GM23338 (cell line): ENCODE measurements around the gene FHIT. TPM values are rescaled to one million over a fixed set of nuclear protein-coding genes. Genes with fewer than 3 reads are reported as not detected.

ENCODE experiments used
- ATAC-seq: fragments of 200-7000 bp; cut with Tn5 transposase; 3 replicates; pipeline ENCODE4 v1.9.1; 2020
- DNase-seq: peaks from one replicate; pipeline ENCODE4 v3.0.0-alpha.2; 2015; ENCODE audit warnings: low spot score
- H2AFZ ChIP-seq: fragments of 200-600 bp; sonication (generic); 2 replicates; pipeline ENCODE4 v1.8.0; 2016; ENCODE audit warnings: antibody characterized with exemption, mild to moderate bottlenecking, moderate library complexity
- H3F3A ChIP-seq: fragments of 200-600 bp; sonication (generic); replicated peaks from 2 replicates; pipeline ENCODE4 v1.8.0; 2017; ENCODE audit warnings: antibody characterized with exemption, mixed run types, low read depth
- H3K27ac ChIP-seq: fragments of 200-600 bp; sonication (generic); 2 replicates; pipeline ENCODE4 v1.6.1; 2016; ENCODE audit warnings: low read depth
- H3K27me3 ChIP-seq: fragments of 200-600 bp; sonication (generic); 2 replicates; pipeline ENCODE4 v1.8.0; 2016; ENCODE audit warnings: mild to moderate bottlenecking, mixed run types, moderate library complexity; ENCODE audit not compliant: insufficient read depth
- H3K36me3 ChIP-seq: fragments of 200-600 bp; sonication (generic); 2 replicates; pipeline ENCODE4 v1.8.0; 2016; ENCODE audit warnings: mild to moderate bottlenecking; ENCODE audit not compliant: insufficient read depth
- H3K4me1 ChIP-seq: fragments of 200-600 bp; sonication (generic); 2 replicates; pipeline ENCODE4 v1.8.0; 2016; ENCODE audit warnings: mild to moderate bottlenecking, moderate library complexity; ENCODE audit not compliant: insufficient read depth
- H3K4me2 ChIP-seq: fragments of 200-600 bp; sonication (generic); 2 replicates; pipeline ENCODE4 v1.7.1; 2017; ENCODE audit warnings: mixed run types
- H3K4me3 ChIP-seq: fragments of 200-600 bp; sonication (generic); 2 replicates; pipeline ENCODE4 v1.6.1; 2016; ENCODE audit warnings: mixed run types
- H3K79me2 ChIP-seq: fragments of 200-600 bp; sonication (generic); replicated peaks from 2 replicates; pipeline ENCODE4 v1.8.0; 2017; ENCODE audit warnings: mild to moderate bottlenecking; ENCODE audit not compliant: insufficient read depth
- H3K9me2 ChIP-seq: fragments of 200-600 bp; sonication (generic); 2 replicates; pipeline ENCODE4 v1.8.0; 2017; ENCODE audit not compliant: insufficient read depth
- H4K20me1 ChIP-seq: fragments of 200-600 bp; sonication (generic); replicated peaks from 2 replicates; pipeline ENCODE4 v1.8.0; 2017; ENCODE audit warnings: mild to moderate bottlenecking; ENCODE audit not compliant: insufficient read depth
- H3K27ac Mint-ChIP-seq: 2 replicates; pipeline ENCODE4 v1.8.0; 2020; ENCODE audit warnings: inconsistent platforms, mild to moderate bottlenecking, moderate library complexity, mixed read lengths
- H3K27me3 Mint-ChIP-seq: 3 replicates; pipeline ENCODE4 v1.8.0; 2022; ENCODE audit warnings: low read depth, mild to moderate bottlenecking, moderate library complexity, mixed read lengths, inconsistent platforms; ENCODE audit not compliant: insufficient read depth, poor library complexity
- H3K36me3 Mint-ChIP-seq: 3 replicates; pipeline ENCODE4 v1.8.0; 2021; ENCODE audit warnings: low read depth, mild to moderate bottlenecking, inconsistent platforms, moderate library complexity, mixed read lengths
- H3K4me1 Mint-ChIP-seq: 3 replicates; pipeline ENCODE4 v1.8.0; 2020; ENCODE audit warnings: mild to moderate bottlenecking, inconsistent platforms, mixed read lengths
- H3K4me3 Mint-ChIP-seq: 3 replicates; pipeline ENCODE4 v1.8.0; 2021; ENCODE audit warnings: moderate library complexity, mild to moderate bottlenecking, inconsistent platforms, mixed read lengths
- H3K9me3 Mint-ChIP-seq: 3 replicates; pipeline ENCODE4 v1.8.0; 2020; ENCODE audit warnings: moderate library complexity, mild to moderate bottlenecking, inconsistent platforms, mixed read lengths
- CREB1 ChIP-seq: fragments of 250-450 bp; sonication (Bioruptor Pico); IDR thresholded peaks from 2 replicates; pipeline ENCODE4 v1.5.0; 2020; ENCODE audit warnings: low read depth, mild to moderate bottlenecking, moderate library complexity
- EZH2 ChIP-seq: fragments of 200-600 bp; sonication (generic); IDR thresholded peaks from one replicate; pipeline ENCODE4 v1.8.0; 2017; ENCODE audit warnings: antibody characterized with exemption, mild to moderate bottlenecking, low read depth; ENCODE audit not compliant: unreplicated experiment
- EZH2phosphoT487 ChIP-seq: fragments of 200-600 bp; sonication (generic); IDR thresholded peaks from one replicate; pipeline ENCODE4 v1.8.1; 2018; ENCODE audit warnings: antibody characterized with exemption; ENCODE audit not compliant: unreplicated experiment
- JUNB ChIP-seq: IDR thresholded peaks from one replicate; pipeline ENCODE4 v1.6.1; 2016; ENCODE audit warnings: antibody characterized with exemption; ENCODE audit not compliant: unreplicated experiment
- NANOG ChIP-seq: IDR thresholded peaks from 2 replicates; pipeline ENCODE4 v1.6.1; 2016; ENCODE audit warnings: antibody characterized with exemption, borderline replicate concordance
- POLR2AphosphoS5 ChIP-seq: IDR thresholded peaks from 2 replicates; pipeline ENCODE4 v1.6.1; 2016; ENCODE audit warnings: antibody characterized with exemption, low read depth
- ZNF114 ChIP-seq: fragments of 250-450 bp; sonication (Bioruptor Pico); IDR thresholded peaks from 2 replicates; pipeline ENCODE4 v1.5.0; 2020; ENCODE audit warnings: mild to moderate bottlenecking, moderate library complexity
- polyA plus RNA-seq: library from polyadenylated mRNA; unstranded; fragments of >200 nt; fragmentation: Nextera tagmentation; extraction: Ambion mirVana; gene quantifications from 2 replicates; pipeline ENCODE4 v1.2.1, GENCODE V29; 2016
- total RNA-seq: library from RNA; depleted of rRNA; stranded (reverse); fragments of >200 nt; shearing (Covaris generic); gene quantifications from 2 replicates; pipeline ENCODE4 v1.2.3, GENCODE V29; 2014
- TF ChIP-seq, protein P1 (sequence below): fragments of 250-450 bp; sonication (Bioruptor Pico); IDR thresholded peaks from 2 replicates; pipeline ENCODE4 v1.5.0; 2020; ENCODE audit warnings: mild to moderate bottlenecking, moderate library complexity
- TF ChIP-seq, protein P2 (sequence below), 2 experiments: fragments of 200-600 bp in 1 of 2; sonication (generic) in 1 of 2; conservative IDR thresholded peaks; 2 replicates each; pipeline versions ENCODE4 v1.5.1 to v1.6.1; 2016 to 2017; ENCODE audit warnings: antibody characterized with exemption in 2 of 2, low read depth in 2 of 2, mild to moderate bottlenecking in 2 of 2, moderate library complexity in 1 of 2
- TF ChIP-seq, protein P3 (sequence below): IDR thresholded peaks from one replicate; pipeline ENCODE4 v1.6.1; 2018; ENCODE audit warnings: antibody characterized with exemption; ENCODE audit not compliant: unreplicated experiment

FHIT gene
- total and polyA plus RNA-seq, 2 experiments from 2014 or later, result 3.0 to 8.3 TPM

DNA sequence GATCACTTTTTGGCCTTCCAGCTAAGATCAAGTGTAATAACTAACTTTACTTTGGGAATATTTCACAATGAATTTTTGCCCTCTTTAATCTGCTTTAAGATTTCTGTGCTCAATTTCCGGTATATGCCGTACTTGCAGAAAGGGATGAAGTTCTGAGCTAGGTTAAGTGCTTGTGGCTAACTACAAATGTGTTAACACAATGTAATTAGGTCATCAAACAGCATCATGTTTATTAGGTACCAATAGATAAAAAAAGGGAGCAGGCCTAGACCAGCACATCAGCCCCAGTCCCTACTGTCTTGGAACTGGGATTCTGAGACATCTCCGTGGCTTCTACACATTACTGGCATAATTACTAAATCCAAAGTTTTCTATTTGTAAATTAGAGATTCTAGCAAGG, 1268.7 kb downstream of the FHIT start (continued):
- TF ChIP-seq, protein P1, sequence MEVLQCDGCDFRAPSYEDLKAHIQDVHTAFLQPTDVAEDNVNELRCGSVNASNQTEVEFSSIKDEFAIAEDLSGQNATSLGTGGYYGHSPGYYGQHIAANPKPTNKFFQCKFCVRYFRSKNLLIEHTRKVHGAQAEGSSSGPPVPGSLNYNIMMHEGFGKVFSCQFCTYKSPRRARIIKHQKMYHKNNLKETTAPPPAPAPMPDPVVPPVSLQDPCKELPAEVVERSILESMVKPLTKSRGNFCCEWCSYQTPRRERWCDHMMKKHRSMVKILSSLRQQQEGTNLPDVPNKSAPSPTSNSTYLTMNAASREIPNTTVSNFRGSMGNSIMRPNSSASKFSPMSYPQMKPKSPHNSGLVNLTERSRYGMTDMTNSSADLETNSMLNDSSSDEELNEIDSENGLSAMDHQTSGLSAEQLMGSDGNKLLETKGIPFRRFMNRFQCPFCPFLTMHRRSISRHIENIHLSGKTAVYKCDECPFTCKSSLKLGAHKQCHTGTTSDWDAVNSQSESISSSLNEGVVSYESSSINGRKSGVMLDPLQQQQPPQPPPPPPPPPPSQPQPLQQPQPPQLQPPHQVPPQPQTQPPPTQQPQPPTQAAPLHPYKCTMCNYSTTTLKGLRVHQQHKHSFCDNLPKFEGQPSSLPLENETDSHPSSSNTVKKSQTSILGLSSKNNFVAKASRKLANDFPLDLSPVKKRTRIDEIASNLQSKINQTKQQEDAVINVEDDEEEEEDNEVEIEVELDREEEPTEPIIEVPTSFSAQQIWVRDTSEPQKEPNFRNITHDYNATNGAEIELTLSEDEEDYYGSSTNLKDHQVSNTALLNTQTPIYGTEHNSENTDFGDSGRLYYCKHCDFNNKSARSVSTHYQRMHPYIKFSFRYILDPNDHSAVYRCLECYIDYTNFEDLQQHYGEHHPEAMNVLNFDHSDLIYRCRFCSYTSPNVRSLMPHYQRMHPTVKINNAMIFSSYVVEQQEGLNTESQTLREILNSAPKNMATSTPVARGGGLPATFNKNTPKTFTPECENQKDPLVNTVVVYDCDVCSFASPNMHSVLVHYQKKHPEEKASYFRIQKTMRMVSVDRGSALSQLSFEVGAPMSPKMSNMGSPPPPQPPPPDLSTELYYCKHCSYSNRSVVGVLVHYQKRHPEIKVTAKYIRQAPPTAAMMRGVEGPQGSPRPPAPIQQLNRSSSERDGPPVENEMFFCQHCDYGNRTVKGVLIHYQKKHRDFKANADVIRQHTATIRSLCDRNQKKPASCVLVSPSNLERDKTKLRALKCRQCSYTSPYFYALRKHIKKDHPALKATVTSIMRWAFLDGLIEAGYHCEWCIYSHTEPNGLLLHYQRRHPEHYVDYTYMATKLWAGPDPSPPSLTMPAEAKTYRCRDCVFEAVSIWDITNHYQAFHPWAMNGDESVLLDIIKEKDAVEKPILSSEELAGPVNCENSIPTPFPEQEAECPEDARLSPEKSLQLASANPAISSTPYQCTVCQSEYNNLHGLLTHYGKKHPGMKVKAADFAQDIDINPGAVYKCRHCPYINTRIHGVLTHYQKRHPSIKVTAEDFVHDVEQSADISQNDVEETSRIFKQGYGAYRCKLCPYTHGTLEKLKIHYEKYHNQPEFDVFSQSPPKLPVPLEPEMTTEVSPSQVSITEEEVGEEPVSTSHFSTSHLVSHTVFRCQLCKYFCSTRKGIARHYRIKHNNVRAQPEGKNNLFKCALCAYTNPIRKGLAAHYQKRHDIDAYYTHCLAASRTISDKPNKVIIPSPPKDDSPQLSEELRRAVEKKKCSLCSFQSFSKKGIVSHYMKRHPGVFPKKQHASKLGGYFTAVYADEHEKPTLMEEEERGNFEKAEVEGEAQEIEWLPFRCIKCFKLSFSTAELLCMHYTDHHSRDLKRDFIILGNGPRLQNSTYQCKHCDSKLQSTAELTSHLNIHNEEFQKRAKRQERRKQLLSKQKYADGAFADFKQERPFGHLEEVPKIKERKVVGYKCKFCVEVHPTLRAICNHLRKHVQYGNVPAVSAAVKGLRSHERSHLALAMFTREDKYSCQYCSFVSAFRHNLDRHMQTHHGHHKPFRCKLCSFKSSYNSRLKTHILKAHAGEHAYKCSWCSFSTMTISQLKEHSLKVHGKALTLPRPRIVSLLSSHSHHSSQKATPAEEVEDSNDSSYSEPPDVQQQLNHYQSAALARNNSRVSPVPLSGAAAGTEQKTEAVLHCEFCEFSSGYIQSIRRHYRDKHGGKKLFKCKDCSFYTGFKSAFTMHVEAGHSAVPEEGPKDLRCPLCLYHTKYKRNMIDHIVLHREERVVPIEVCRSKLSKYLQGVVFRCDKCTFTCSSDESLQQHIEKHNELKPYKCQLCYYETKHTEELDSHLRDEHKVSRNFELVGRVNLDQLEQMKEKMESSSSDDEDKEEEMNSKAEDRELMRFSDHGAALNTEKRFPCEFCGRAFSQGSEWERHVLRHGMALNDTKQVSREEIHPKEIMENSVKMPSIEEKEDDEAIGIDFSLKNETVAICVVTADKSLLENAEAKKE (CRISPR knock-in tag), result no peak
- no peak for TF ChIP-seq POLR2AphosphoS5
- TF ChIP-seq EZH2phosphoT487, result no peak

DNA sequence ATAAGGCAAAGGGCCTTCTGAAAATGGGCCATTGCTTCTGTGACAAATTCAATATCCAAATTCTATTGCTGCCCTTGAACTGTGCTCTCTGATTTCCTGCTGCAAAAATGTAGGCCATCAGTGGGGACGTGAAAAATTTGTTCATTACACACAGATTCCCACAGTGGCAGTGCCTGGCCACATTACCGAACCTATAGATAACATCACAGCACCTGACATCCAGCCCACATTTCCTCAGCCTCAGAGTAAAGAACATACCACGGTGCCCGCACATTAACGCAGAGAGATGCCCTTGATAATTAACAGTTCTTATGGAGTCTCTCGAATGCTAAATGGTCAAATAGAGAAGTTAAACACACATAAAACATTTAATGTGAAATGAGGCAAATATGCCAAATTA, 1269.9 kb downstream of the FHIT start:
- peaks cover 3% of the 10 kb centered on the region for H3K27me3 Mint-ChIP-seq
- no peak overlapping the region for H3K4me3 Mint-ChIP-seq
- Histone ChIP-seq H3K27me3 (no peaks in the 10 kb centered on the region), H4K20me1 (no peaks in the 10 kb centered on the region), H3K4me2 (no peak overlapping the region), H3K27ac (no peak overlapping the region), H3K4me3 (no peak overlapping the region), H2AFZ (no peak overlapping the region), H3K9me2 (no peaks in the 10 kb centered on the region), H3K4me1 (no peaks in the 10 kb centered on the region), H3K79me2 (no peaks in the 10 kb centered on the region), H3K36me3 (no peaks in the 10 kb centered on the region), H3F3A (no peaks in the 10 kb centered on the region)
- no peak overlapping the region; the same call in 1 of the 2 replicates for H3K27ac Mint-ChIP-seq
- H3K36me3 Mint-ChIP-seq, result no peaks in the 10 kb centered on the region
- ATAC-seq (no peak), DNase-seq (no peak)
- no peaks in the 10 kb centered on the region for H3K9me3 Mint-ChIP-seq
- no peaks in the 10 kb centered on the region for H3K4me1 Mint-ChIP-seq
- TF ChIP-seq, protein P2, sequence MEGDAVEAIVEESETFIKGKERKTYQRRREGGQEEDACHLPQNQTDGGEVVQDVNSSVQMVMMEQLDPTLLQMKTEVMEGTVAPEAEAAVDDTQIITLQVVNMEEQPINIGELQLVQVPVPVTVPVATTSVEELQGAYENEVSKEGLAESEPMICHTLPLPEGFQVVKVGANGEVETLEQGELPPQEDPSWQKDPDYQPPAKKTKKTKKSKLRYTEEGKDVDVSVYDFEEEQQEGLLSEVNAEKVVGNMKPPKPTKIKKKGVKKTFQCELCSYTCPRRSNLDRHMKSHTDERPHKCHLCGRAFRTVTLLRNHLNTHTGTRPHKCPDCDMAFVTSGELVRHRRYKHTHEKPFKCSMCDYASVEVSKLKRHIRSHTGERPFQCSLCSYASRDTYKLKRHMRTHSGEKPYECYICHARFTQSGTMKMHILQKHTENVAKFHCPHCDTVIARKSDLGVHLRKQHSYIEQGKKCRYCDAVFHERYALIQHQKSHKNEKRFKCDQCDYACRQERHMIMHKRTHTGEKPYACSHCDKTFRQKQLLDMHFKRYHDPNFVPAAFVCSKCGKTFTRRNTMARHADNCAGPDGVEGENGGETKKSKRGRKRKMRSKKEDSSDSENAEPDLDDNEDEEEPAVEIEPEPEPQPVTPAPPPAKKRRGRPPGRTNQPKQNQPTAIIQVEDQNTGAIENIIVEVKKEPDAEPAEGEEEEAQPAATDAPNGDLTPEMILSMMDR (conservative IDR thresholded peaks at IDR 0.05; ENCODE audit: low read depth in 2 of 2), result no peak
- TF ChIP-seq EZH2 (no peak), NANOG (no peak), CREB1 (no peak), EZH2phosphoT487 (no peak), ZNF114 (CRISPR knock-in tag) (no peak), JUNB (no peak), POLR2AphosphoS5 (no peak)
- TF ChIP-seq, protein P3, sequence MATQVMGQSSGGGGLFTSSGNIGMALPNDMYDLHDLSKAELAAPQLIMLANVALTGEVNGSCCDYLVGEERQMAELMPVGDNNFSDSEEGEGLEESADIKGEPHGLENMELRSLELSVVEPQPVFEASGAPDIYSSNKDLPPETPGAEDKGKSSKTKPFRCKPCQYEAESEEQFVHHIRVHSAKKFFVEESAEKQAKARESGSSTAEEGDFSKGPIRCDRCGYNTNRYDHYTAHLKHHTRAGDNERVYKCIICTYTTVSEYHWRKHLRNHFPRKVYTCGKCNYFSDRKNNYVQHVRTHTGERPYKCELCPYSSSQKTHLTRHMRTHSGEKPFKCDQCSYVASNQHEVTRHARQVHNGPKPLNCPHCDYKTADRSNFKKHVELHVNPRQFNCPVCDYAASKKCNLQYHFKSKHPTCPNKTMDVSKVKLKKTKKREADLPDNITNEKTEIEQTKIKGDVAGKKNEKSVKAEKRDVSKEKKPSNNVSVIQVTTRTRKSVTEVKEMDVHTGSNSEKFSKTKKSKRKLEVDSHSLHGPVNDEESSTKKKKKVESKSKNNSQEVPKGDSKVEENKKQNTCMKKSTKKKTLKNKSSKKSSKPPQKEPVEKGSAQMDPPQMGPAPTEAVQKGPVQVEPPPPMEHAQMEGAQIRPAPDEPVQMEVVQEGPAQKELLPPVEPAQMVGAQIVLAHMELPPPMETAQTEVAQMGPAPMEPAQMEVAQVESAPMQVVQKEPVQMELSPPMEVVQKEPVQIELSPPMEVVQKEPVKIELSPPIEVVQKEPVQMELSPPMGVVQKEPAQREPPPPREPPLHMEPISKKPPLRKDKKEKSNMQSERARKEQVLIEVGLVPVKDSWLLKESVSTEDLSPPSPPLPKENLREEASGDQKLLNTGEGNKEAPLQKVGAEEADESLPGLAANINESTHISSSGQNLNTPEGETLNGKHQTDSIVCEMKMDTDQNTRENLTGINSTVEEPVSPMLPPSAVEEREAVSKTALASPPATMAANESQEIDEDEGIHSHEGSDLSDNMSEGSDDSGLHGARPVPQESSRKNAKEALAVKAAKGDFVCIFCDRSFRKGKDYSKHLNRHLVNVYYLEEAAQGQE, result no peak
